Hematopoietic multipotent progenitor cell treated with erythropoietin and hydrocortisone succinate and interleukin-3 and kit ligand, for 6 days (in vitro differentiated cells): ENCODE data around the gene SEC23B.
A peak's percentile ranks its signal among the peaks of the same experiment; 100 is the strongest.
"Not testable (repeated sequence)": the region's sequence is repeated elsewhere in the genome, so short reads cannot be mapped to it uniquely, and the experiment has no call there.

Source experiments
- DNase-seq: peaks from one replicate; pipeline ENCODE4 v3.0.0-alpha.2; 2015

SEC23B gene

DNA sequence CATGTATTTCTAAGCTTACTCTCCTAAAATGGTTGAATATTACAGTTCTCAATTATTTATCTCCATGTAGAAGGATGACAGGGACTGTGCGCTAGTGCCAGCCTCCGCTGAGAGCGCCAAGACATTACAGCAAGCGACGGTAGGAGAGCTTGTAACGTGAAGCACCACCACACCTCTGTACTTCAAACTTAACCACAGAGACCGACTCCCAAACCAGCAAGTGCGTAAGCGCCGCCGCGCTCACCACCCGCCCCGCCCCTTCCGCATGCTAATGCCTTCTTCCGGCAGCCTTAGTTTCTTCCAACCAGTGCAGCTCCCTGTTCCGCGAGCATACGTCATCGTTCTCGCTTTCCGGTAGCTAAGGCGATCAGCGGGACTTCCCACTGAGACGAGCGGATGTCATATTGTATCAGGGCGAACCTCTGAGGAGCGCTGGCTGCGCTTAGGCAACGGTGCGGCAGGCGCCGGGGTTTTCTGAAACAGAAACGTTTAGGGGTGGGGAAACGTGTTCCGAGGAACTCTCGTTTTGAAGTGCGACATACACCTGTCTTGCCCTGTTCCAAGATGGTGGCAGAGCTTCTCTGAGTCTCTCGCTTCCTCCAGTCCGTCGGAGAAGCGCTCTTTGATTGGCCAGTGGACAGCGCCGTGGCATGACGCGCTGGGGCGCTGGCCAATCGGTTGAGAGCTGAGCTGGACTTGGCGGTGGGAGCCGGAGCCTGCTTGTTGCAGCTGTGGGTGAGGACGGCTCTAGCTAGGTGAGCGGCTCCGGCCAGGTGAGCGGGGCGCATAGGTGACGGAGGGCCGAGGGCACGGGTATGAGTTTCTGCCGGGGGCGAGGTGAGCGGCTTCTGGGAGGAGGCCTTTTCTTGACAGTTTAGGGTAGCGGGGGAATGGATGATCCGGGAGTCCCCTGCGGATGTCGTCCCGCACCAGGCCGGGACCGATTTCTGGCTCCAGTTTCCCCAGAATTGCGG is at the start of gene SEC23B:
SEC23B (plus strand) TSS at position 723 of the 974 bp plus-strand sequence. CDS start 2,896 bp downstream, outside the sequence.
- peak; percentile 99 for DNase-seq

- DNase-seq = no peak
Observed at GRCh38 chr20:18465536-18466200, 42.1 kb upstream of the SEC23B start.

GRCh38 chr20:18466574-18466893 is 41.2 kb upstream of the SEC23B start:
- no peak for DNase-seq

DNA sequence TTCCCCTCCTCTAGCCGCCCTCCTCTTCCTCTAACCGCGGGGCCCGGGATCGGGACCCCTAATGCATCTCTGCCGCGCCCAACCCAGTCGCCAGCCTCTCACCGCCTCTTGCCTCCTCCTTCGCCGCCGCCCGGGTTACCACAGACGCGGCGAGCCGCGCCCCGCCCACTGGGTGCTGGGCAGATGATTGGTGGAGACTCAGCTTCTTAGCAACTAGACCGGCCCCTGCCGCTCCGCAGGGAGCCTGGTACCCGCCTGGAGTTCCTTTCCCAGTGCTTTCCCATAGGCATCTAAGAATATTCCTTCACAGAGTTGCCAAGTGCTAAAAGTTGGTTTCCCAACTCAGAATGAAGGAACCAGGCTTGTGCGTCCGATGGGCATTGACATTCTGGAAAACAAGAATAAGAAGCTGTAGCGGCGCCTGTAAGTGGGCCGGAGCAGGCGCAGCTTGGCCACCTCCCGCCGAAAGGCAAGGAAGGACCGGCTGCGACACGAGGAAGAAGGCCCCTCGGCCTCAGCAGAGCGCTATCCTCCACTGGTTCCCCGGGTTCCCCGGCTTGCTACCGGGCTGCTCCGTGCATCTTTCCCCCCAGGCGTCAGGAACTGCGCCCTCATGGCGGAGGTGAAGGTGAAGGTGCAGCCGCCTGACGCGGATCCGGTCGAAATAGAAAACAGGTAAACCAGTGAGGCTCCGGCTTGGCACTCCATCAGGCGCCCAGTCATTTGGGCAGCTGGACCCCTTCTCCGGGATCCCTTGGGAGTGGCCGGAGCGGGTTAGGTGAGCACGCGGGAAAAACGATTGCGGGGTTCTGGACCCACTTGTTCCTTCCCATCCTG is 40.6 kb upstream of the SEC23B start, which contains the start of the genes DZANK1 and POLR3F:
DZANK1 (minus strand) TSS at position 137 of the 837 bp plus-strand sequence. CDS start 1,672 bp downstream, outside the sequence.
POLR3F (plus strand) TSS at position 497 of the 837 bp plus-strand sequence; CDS start at position 614, 117 bp downstream.
- DNase-seq = peak; percentile 98

DNA sequence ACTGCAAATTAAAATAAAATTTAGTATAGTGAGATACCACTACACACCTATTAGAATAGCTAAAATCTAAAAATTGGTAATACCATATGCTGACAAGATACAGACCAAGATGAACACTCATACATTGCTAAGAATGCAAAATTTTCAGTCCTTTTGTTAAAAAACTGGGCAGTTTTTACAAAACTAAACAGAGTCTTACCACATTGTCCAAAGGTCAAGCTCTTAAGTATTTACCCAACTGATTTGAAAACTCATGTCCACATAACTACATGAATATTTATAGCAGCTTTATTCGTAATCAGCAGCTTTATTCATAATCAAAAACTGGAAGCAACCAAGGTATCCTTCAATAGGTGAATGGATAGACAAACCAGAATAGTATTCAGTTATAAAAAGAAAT is 30.5 kb upstream of the SEC23B start:
- no peak for DNase-seq

DNA sequence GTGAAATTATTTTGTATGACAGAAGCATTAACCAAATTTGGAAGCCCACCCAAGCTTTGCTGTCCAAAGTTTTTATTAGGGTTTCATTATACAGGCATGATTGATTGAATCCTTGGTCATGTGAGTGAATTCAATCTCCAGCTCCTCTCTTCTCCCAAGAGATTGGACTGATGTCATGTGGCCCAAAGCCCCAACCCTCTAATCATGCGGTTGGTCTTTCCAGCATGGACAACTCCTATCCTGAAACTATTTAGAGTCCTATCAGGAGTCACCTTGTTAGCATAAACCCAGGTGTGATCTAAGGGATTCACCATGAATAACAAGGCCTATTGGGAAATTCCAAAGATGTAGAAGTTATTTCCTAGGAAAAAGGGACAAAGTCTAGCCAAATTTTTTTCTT is 29.9 kb upstream of the SEC23B start:
- no peak for DNase-seq

DNA sequence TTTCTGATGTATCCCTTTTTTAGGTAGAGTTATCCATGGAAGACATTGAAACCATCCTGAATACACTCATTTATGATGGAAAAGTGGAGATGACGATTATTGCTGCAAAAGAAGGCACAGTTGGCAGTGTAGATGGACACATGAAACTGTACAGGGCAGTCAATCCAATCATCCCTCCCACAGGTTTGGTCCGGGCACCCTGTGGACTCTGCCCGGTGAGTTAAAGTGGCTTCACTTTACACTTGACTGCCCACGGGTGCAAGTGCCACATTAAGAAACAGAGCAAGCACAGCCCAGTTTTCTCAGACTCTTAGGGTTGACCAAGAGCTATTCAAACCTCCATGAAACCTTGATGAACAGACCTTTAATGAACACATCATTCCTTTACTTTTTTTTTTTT is 26.1 kb upstream of the SEC23B start:
- DNase-seq = no peak

GRCh38 chr20:18488301-18488700 is 19.4 kb upstream of the SEC23B start:
- DNase-seq = no peak

- no peak for DNase-seq
Observed at GRCh38 chr20:18496042-18496441, 11.7 kb upstream of the SEC23B start.

GRCh38 chr20:18496740-18497592 is 10.8 kb upstream of the SEC23B start, which contains the start of gene RBBP9:
Gene RBBP9, minus strand, starts transcription at chr20:18497225. Its CDS starts 58 bp downstream, at chr20:18497167.
- peak; percentile 90 for DNase-seq

GRCh38 chr20:18497603-18498002 is 10.1 kb upstream of the SEC23B start:
- DNase-seq = no peak

- not testable (repeated sequence) for DNase-seq
Observed at GRCh38 chr20:18501672-18502071, 6.1 kb upstream of the SEC23B start.

DNA sequence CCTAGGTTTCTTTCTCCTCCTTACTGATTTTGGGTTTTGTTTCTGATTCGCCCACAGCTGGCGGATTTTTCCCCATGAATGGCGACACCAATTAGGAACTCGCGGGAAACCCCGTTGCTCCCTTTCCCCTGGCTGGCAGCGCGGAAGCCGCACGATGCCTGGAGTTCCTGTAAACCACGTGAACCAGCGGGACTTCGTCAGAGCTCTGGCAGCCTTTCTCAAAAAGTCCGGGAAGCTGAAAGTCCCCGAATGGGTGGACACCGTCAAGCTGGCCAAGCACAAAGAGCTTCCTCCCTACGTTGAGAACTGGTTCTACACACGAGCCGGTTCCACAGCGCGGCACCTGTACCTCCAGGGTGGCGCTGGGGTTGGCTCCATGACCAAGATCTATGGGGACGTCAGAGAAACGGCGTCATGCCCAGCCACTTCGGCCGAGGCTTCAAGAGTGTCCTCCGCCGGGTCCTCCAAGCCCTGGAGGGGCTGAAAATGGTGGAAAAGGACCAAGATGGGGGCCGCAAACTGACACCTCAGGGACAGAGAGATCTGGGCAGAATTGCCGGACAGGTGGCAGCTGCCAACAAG is 3.2 kb upstream of the SEC23B start:
- DNase-seq = no peak

DNA sequence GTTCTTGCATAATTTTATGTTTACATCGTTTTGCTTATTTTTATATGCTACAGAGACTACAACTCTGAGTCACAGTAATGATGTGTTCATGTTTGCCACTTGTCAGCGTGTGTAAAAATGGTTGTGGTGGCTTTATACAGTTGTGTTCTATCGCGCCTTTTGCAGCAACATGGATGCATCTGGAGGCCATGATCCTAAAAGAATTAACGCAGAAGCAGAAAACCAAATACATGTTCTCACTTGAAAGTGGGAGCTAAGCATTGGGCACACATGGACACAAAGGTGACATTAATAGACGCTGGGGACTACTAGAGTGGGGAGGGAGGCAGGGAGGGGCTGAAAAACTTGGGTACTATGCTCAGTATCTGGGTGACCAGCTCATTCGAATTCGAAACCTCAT is 996 bp upstream of the SEC23B start:
- peak; percentile 15 for DNase-seq

- DNase-seq = peak; percentile 33
Observed at GRCh38 chr20:18511571-18511970, 3.8 kb downstream of the SEC23B start.

DNA sequence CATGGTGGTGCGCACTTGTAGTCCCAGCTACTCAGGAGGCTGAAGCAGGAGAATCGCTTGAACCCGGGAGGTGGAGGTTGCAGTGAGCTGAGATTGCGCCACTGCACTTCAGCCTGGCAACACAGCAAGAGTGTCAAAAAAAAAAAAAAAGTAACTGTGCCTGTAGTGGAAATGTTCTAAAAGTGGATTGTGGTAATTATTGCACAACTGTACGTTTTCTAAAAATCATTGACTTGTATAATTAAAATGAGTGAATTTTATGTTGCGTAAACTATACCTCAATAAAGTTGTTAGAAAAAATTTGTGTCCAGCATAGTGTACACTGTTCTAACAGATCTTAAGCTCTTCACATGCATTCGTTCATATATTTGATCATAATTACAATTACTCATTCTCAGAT is 5.5 kb downstream of the SEC23B start:
- DNase-seq = peak; percentile 37

GRCh38 chr20:18514127-18514526 is 6.4 kb downstream of the SEC23B start:
- no peak for DNase-seq

DNA sequence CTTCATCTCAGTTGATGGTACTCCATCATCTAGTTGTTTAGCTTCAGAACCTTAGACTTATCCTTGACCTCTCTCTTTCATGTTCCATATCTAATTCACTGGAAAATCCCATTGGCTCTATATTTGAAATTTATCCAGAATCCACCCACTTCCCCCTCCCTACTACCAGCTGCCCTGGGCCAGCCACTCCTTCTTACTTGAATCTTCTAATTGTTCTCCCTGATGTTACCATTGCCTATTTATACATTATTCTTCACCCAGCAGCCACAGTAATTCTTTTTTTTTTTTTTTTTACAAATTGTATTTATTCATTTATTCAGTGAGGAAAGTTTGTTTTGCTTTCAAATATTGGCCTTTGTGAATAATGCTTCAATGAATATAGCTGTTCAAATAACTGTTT is 8.2 kb downstream of the SEC23B start:
- no peak for DNase-seq

DNA sequence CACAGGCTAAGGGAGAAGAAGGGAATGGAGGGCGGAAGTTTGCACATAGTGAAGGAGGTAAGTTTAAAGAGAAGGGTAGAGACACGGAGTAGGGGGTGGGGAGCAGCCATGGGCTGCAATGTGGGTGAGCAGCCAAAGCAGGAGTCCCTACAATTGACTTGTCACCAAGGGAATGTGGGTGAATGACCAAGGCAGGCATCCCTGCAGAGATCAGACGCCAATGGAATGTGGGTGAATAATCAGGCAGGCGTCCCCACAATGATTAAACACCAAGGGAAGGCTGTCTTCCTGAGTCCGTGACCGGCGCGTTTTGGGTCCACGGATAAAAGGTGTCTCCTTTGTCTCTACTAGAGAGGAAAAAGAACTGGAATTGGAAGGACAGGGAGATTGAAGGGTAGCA is 14.3 kb downstream of the SEC23B start:
- DNase-seq = not testable (repeated sequence)

DNA sequence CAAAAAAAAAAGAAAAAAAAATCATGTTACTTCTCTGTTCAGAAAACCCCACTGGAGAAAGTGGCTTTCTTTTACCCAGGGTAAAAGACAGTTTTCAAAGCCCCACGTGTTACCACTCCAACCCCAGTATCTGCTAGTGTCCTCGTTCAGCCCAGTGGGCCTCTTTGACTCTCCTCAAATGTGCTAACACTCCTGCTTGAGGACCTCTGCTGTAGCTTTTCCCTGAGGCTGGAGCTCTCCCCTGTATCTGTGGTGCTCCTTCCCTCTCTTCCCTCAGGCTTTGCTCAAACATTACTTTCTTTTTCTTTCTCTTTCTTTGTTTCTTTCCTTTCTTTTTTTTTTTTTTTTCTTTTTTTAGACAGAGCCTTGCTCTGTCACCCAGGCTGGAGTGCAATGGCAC is 15.3 kb downstream of the SEC23B start:
- DNase-seq = no peak

DNA sequence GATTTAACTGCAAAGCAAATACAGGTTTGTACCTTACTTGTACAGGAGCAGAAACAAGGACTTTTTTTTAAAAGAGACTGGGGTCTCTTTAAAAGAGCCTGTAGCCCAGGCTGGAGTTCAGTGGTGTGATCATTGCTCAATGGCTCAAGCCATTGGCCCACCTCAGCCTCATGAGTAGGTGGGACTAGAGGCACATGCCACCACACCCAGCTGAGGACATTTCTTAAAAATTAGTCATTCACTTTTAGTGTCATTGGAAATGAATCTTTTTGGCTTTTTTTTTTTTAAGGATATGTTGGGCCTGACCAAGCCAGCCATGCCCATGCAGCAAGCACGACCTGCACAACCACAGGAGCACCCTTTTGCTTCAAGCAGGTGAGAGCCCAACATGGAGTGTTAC is 16.9 kb downstream of the SEC23B start:
- no peak for DNase-seq
